NAMALWA (cell line): ENCODE measurements around the gene PDE4D.

Experiments used
- DNase-seq: peaks from one replicate; pipeline ENCODE4 v3.0.0-alpha.2; 2015; ENCODE audit warnings: low spot score

The PDE4D gene

DNA sequence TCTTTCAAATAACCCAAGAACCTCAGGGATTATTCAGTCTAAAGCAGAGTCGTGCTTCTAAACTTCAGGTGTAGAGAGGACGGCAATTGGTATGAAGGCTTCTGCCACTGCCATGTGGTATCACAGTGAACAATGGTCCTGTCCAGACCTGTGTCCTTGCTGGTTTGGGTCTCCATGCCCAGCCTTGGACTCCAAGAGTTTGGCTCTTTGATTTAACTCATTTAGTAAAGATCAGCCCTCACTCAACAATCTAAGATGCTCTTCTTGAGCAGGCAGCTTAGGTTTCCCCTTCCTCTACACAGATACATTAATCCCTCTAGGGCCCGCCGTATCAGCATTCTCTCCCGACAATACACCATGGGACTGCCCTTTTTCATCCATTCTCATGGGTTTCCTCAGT lies 792.7 kb downstream of the PDE4D start:
- no peak for DNase-seq

GRCh38 chr5:59099995-59100345 lies 793.6 kb downstream of the PDE4D start:
- DNase-seq, result no peak

- no peak for DNase-seq
These were observed 794.1 kb downstream of the PDE4D start for GRCh38 chr5:59099270-59099994.

DNA sequence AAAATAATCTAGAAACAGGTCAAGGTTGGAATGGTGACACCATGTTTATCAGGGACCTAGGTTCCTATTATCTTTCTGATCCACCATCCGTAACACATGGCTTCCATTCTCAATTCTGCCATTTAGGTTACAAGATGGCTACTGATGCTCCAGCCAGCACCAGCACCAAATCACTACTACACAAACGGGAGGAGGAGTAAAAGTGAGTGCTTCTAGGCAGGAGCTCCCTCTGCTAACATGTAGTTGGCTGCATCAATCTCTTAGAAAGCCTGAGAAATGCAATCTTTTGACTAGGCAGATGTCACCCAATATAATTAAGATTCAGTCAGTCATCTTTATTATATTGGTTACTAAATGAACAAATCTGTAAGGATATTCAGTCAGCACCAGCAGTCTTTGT lies 794.8 kb downstream of the PDE4D start:
- DNase-seq, result no peak

- no peak for DNase-seq
These were observed 795.8 kb downstream of the PDE4D start for GRCh38 chr5:59097712-59098111.

DNA sequence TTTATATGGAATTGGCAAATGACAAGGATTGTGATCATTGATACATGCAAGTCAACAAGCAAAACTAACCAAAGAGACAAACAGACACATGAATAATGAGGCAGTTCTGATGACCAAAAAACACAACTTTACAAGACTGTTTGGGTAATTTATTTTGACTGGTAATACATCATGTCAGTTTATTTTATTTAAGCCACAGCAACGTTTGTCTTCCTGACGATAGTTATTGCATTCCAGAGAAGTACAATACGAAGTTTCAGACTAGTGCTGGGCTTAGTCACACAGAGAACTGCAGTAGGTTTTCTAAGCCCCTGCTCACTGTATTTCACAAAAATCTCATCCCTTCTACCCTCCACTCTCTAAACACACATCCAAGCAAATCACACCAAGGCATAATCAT lies 796.4 kb downstream of the PDE4D start:
- no peak for DNase-seq

- no peak for DNase-seq
These were observed 798.0 kb downstream of the PDE4D start for GRCh38 chr5:59095480-59095879.

DNA sequence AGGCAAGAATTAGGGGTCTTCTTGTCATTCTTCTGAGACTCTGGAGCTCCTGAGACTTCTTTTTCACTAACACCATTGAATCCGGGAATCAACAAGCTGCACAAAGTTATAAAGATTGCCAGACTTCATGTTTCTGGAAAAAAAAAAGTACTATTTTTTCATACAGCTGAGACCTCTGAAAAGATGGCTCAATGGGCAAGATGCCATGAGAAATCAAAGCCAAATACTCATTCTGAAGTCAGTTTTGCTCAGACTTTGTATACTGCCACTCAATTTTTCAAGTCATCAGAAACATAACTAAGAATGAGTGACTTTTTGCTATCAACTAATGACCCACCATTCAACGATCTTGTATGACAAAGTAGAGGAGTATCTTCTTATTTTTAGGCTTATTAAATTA lies 798.7 kb downstream of the PDE4D start:
- DNase-seq, result no peak

GRCh38 chr5:59093329-59093728 lies 800.2 kb downstream of the PDE4D start:
- no peak for DNase-seq

GRCh38 chr5:59092758-59093157 lies 800.8 kb downstream of the PDE4D start:
- no peak for DNase-seq

- no peak for DNase-seq
These were observed 801.6 kb downstream of the PDE4D start for GRCh38 chr5:59091965-59092364.

DNA sequence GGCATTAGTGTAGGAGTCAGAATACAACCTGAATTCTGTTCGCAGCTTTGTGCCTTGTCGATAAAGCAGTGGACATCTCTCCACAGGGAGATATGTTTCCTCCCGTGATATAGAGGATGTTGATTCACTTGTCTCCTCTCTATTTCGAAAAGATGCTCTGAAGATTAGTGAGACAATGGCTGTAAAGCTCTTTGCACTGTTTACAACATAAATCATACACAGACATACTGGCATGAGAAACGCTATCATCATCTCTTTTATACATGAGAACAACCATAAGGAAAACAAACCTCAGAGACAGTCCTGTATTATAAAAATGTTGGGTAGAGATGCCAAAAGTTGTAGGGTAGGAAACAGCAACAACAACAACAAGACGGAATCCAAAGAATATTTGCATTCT lies 803.2 kb downstream of the PDE4D start:
- no peak for DNase-seq

- DNase-seq, result no peak
These were observed 803.8 kb downstream of the PDE4D start for GRCh38 chr5:59089767-59090166.

DNA sequence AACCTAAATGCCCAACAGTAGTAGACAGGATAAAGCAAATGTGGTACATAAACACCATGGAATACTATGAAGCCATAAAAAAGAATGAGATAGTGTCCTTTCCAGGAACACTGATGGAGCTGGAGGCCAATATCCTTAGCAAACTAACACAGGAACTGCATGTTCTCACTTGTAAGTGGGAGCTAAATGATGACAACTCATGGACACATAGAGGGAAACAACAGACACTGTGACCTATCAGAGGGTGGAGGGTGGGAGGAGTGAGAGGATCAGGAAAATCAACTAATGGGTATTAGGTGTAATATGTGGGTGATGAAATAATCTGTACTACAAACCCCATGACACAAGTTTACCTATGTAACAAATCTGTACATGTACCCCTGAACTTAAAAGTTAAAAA lies 805.0 kb downstream of the PDE4D start:
- DNase-seq, result no peak

- no peak for DNase-seq
These were observed 807.5 kb downstream of the PDE4D start for GRCh38 chr5:59086024-59086423.

- no peak for DNase-seq
These were observed 811.8 kb downstream of the PDE4D start for GRCh38 chr5:59081693-59082092.

GRCh38 chr5:59079622-59080620 lies 813.6 kb downstream of the PDE4D start:
- DNase-seq, result no peak

DNA sequence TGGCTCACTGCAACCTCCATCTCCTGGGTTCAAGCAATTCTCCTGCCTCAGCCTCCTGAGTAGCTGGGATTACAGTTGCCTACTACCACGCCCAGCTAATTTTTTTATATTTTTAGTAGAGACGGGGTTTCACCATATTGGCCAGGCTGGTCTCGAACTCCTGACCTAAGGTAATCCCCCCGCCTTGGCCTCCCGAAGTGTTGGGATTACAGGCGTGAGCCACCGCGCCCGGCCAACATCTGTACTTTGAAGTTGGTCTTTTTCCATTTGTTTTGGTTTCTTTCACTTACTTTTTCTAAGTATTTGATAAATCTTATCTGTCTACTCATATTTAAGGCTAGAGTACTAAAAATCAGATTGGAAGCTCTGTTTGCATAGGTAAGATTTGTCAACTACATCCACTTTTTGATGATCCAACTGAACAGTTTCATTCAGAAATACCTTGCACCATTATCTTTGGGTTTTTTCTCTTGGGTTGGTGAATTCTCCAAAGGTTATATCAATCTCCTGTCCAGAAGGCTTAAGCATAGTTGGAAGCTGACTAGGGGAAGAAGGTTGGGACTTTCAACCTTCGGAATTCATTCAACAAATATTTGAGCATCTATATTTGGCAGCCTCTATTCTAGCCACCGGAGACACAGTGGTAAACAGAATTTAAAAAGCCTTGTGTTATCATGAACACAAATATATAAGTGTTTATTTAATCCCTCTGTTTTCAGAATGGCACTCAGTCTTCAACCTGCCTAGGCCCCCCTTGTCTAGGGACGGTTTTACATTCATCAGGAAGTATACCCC lies 821.6 kb downstream of the PDE4D start:
- DNase-seq, result no peak

DNA sequence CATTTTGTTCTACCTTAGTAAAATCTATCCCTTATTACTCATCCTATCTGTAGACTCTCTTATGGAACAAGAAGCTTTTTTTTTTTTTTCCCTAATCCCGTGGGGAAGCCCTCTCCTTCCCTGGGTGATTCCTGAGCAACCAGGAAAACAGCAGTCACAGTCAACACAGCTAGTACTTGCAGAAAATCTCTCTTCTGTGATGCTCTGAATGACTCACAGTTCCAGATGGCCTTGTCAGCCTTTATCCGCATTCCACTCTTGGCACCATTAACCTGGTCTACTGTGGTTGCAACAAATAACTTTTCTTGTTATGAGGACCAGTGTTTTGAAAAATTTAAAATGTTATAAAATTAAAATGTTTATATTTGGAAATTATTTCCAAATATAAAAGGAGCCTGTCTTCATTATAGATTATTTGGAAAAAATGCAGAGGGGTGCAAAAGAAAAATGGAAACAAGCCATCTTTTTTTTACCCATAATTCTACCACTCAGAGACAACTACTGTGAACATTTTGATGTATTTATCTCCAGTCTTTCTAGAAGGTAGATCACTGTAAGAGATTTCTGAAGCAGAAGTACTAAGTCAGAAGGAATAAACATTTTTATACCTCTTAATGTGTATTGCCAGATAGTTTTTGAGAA lies 824.0 kb downstream of the PDE4D start:
- no peak for DNase-seq

GRCh38 chr5:59067956-59068656 lies 825.4 kb downstream of the PDE4D start:
- no peak for DNase-seq
